Adipose tissue (tissue), 3 donors: ENCODE measurements around the gene ANKLE2. TPM values are rescaled to one million over a fixed set of nuclear protein-coding genes. Genes with fewer than 3 reads are reported as not detected.

Experiments used
- H3K27ac ChIP-seq: one replicate; pipeline ENCODE4 v1.5.1; 2013; ENCODE audit warnings: low read depth, low read length
- WGBS, 3 donors: extraction: QIAGEN DNeasy Blood & Tissue Kit; methylation state at CpG; one replicate each; pipeline ENCODE4 v1.1.7; 2013; 5-methylcytosine and 5-hydroxymethylcytosine counted together
- polyA plus RNA-seq, 3 donors: library from polyadenylated mRNA; stranded (reverse); fragments of 200-250 nt; gene quantifications; one replicate each; pipeline ENCODE4 v1.2.3, GENCODE V29; 2013
- donor health status: healthy with polysubstance abuse.
- donor health status: Bipolar disorder and iron deficiency.
- donor health status: healthy.

ANKLE2 gene
- polyA plus RNA-seq, 3 donors, result 18.2 to 58.2 (median 19.2) TPM

DNA sequence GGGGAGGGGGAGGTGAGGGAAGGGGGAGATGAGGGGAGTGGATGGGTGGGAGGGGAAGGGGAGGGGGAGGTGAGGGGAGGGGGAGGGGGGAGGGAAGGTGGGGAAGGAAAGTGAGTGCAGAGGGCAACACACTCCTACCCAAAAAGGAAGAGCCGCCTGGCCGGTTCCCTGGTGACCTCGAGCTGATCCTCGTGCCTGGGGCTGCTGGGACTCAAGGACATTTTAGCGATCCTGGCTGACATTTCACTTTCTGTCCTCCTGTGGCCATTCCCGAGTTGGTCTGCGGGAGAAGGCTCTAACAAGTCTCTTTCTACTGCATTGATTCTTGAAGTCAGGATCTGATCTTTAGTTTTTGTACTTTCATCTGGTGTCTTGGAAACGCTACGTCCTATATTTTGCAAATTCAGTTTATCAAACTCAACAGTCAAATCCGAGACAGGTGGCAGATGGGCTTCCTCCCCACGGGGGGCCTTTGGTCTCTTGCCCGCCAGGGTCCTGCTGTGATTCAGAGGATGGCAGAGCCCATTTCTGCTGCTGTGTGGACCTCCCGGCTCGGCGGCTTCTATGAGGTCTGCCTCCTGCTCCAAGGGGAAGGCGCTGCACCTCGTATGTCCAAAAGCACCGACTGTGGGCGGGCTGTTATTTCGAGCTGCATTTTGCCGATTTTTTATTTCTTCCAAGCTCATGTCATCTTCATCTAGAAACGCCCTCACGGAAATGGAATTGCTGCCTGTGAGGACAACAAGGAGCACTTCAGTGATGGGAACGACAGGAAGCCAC is 31.9 kb downstream of the ANKLE2 start:
- WGBS, 3 donors, result 82 to 84% (median 83%) methylated on average over 24 of the region's 24 CpGs
- no peak overlapping the region for H3K27ac ChIP-seq

DNA sequence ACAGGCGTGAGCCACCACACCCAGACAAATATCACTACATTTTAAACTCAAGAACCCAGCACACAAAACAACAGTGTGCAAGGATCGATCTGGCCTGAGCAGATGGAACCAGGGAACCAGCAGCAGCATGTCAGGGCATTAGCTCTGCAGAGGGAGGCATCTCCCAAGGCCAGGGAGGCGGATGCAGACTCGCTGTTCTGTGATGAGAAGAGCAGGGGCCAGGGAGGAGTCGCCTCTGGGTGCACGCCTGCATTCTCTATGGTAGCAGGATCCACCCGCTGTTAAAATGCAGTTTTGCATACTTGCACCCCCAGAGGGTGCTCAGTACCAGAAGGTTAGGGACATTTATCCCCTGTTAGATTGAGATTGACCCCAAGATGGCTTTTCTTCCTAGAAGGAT is 33.1 kb downstream of the ANKLE2 start:
- H3K27ac ChIP-seq, result no peak overlapping the region
- 95 to 97% (median 96%) methylated on average over 7 of the region's 7 CpGs for WGBS, 3 donors

DNA sequence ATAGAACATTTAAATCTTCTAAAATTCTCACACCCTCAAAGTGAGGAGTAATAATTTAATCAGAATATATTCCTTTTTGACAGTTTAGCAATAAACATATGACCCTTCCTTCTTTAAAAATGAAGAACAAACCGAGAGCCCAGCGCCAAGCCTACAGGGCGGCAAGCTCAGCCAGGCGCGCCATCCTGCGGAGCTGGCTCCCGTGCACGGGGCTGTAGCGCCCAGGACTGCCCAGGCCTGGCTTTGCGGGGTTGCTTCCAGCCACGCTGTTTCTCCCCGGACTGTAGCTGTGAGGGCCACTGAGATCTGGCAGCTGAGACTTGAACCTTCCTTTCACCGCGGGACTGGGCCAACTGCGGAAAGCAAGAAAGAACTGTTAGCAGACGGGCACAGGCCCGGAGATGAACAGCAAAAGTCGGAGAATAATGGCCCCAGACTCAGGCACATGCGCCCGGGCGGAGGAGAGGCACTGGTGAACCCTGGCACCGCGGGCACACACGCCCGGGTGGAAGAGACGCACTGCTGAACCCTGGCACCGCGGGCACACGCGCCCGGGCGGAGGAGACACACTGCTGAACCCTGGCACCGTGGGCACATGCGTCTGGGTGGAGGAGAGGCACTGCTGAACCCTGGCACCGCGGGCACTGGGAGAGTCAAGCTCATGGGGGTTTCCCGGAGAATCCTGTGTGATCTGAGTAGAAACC is 34.4 kb downstream of the ANKLE2 start:
- 94 to 96% (median 96%) methylated on average over 37 of the region's 37 CpGs for WGBS, 3 donors
- no peak overlapping the region for H3K27ac ChIP-seq

DNA sequence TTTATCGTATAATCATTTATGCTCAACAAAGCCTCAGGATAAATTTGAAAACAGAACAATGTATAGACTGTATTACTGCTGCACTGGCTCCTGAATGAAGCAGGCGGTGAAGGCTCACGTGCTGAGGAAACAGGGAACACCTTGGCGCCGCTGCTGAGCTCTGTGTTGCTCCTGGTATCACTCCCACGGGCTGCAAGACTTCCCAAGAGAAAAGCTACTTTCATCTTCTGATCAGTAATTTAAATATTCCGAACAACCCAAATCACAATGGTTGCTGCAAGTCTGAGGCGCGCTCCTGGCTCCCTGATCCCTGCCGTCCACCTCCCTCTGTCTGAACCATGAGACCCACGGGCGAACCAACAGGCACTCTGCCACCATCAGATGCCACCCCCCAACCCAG is 35.2 kb downstream of the ANKLE2 start:
- no peak overlapping the region for H3K27ac ChIP-seq
- 93 to 96% (median 93%) methylated on average over 12 of the region's 12 CpGs for WGBS, 3 donors

DNA sequence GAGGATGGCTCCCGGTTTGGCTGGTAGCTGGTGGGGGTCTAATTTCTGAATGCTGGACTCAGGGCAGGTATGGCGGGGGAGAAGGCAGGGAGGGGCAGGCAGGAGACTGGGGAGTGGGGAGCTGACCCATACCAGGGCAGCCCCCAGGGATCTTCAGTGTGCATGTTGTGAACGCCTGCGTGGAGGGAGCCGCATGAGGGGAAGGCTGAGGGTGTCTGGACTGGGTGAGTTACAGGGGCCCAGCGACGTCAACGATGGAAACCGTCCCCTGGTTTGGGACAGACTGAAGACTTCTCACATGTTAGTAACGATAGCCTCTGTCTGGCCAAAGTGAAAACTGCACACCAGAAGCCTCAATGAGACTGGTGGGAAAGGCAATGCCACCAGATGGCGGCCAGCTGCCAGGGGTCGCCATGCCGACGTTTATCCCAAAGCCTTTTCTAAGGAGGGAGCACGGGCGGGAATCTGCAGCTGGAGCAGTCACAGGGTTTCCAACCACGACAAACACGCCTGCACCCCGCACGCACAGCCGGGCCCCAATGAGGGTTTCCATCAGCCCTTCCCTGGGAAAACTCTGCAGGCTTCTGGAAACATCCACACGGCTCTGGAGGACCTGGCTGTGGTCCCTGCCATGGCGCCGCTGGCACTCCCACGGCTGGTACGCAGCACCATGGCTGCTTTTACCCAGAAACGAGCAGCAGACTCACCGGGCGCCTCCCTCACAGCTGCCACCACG is 37.0 kb downstream of the ANKLE2 start:
- WGBS, 3 donors, result 91 to 92% (median 91%) methylated on average over 30 of the region's 30 CpGs

DNA sequence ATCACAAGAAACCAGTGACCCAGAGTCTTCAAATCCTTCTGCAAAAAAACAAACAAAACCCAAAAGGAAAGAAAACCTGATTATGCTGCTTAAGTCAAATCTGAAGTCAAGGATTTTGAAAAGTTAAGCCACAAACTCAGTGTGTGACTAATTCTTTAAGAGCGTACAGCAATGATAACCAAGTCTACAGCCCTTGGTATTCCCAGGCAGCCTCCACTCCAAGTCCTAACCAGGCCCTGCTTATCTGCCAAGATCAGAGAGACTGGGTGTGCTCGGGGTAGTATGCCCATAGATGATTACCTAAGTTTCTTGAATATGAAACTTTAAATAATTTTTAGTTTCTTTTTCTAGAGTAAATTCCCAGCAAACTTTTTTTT is 37.9 kb downstream of the ANKLE2 start:
- H3K27ac ChIP-seq, result no peak overlapping the region
- 90 to 94% (median 91%) methylated on average over 2 of the region's 2 CpGs for WGBS, 3 donors

More for the DNA sequence above, 37.0 kb downstream of the ANKLE2 start:
- H3K27ac ChIP-seq, result no peak overlapping the region

DNA sequence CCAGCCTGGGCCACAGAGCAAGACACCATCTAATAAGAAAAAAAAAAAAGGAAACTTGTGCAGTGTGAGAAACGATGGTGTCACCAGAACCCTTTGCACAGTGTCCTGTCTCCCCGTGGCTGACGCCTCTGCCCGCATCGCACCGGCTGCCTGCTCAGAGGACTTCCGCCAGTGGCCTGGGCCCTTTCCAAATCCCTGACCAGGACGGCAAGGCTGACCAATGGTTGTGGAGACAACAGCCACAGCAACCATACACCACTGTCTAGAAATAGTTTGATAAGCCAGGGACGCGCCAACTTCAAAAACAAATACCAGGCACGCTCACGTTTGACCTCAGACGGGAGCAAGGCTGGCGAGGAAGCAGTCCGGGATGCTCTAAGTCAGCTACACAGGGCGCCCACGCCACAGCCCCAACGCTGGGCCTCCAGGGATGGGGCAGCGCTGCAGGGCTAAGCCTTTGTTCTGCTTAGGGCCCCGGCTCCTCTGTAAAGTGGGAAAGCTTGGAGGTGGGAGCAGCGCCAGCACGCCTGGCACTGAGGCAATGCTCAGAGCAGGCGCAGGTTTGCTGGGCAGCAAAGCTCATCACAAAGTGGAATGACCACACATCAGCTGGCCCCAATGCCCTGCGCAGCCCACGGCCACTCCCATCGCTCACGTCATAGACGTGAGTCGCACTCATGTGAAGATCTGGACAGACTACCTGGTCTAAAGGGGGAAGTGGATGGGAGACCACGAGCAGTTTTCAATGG is 38.4 kb downstream of the ANKLE2 start:
- no peak overlapping the region for H3K27ac ChIP-seq
- 89 to 92% (median 91%) methylated on average over 30 of the region's 30 CpGs for WGBS, 3 donors

DNA sequence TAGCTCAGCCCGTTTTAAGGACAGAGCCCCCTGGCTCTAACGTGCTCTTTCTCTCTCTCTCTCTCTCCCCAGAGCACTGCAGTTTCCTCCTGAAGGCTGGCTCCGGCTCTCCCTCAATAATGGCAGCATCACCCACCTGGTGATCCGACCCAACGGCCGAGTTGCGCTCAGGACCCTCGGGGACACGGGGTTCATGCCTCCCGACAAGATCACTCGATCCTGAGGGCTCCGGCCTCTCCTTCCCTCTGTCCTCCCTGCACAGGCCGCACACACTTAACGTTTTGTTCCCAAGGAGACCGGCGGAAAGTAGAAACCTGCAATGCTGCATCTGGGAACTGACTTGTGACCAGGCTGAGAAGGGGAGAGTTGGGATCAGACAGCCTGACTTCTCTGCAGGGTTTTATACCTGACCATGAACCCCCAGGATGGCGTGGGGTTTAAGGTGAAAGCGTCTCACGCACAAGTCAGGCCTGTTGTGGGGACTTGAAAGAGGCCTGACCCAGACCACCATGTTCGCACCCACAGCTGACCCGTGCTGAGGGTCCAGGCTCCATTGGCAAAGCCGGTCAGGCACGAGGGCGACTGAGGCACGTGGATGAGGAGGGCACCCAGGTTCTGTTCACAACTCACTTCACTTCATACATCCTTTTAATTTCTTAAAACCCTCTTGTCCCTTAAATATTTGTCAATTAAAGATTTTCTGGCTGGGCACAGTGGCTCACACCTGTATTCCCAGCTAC is 40.9 kb downstream of the ANKLE2 start:
- 92 to 95% (median 92%) methylated on average over 25 of the region's 25 CpGs for WGBS, 3 donors
- no peak overlapping the region for H3K27ac ChIP-seq

DNA sequence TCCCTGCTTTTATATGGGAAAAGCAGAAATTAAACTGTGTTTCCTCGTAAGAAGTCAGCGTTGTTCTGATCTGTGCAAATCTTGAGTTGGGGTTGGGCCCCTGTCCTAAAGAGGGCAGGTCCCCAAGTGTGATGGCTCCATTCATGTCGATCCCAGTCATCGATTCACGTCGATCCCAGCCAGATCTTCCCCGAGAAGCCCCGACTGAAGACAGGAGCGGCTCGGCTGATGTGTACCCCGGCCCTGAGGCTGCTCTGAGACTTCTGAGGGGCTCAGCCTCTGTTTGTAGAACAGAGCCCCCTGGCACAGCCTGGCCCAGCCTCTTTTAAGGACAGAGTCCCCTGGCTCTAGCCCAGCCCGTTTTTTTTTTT is 41.7 kb downstream of the ANKLE2 start:
- H3K27ac ChIP-seq, result no peak overlapping the region
- 92 to 93% (median 92%) methylated on average over 12 of the region's 12 CpGs for WGBS, 3 donors

DNA sequence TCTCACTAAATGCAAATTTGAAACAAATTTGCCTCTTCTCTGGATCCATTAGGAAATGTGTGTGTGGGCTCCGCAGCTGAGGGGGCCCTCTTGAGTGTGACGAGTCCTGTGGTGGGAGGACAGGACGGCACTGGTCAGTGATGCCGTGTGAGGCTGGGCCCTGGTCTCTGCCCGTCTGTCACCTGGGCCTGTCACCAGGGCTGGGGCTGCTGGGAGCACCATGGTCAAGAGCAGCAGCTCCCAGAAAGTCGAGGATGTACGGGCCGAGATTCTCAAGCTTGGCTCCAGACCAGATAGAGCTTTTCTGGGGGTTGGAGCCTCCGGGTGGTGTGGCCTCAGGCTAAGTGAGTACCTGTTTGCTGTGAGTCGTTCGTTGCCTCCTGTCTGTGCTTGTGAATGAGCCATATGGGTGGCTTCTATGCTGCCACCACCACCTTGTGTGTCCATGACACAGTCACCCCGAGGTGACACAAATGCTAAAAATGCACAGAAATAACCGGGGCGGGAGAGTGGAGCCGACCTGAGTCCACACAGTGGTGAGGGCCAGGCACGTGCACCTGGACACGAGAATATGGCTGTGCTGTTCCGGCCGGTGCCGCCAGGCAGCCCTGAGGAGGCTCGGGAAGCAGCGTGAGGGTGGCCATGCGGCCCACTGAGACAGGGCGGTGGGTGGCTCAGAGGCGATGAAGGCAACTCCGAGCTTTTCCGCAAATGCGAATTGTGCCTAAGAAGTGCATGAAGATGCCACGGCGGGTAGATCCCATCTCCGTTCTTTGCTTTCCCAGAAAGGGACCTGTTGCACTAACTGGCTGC is 42.3 kb downstream of the ANKLE2 start:
- 92 to 94% (median 94%) methylated on average over 31 of the region's 31 CpGs for WGBS, 3 donors

DNA sequence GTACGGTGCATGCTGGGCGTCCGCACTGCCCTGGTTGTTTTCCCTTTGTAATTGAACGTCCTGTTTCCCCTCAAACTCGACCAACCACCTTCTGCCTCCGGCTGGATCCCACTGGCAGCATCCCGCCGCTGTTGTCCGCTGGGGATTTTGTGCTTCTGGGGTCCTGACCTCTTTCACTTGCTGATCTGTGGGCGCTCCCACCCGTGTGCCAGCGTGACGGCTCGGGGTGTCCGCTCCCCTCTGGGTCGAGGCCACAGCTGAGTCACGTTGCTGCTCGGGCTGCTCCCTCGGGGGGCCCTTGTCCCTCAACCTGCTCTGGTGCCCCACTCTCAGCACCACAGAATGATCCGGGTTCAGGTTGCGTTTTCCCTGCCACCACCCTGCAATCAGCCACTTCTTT is 43.0 kb downstream of the ANKLE2 start:
- WGBS, 3 donors, result 90 to 95% (median 91%) methylated on average over 16 to 21 of the region's 21 CpGs
- no peak overlapping the region for H3K27ac ChIP-seq

More for the DNA sequence above, 42.3 kb downstream of the ANKLE2 start:
- no peak overlapping the region for H3K27ac ChIP-seq

DNA sequence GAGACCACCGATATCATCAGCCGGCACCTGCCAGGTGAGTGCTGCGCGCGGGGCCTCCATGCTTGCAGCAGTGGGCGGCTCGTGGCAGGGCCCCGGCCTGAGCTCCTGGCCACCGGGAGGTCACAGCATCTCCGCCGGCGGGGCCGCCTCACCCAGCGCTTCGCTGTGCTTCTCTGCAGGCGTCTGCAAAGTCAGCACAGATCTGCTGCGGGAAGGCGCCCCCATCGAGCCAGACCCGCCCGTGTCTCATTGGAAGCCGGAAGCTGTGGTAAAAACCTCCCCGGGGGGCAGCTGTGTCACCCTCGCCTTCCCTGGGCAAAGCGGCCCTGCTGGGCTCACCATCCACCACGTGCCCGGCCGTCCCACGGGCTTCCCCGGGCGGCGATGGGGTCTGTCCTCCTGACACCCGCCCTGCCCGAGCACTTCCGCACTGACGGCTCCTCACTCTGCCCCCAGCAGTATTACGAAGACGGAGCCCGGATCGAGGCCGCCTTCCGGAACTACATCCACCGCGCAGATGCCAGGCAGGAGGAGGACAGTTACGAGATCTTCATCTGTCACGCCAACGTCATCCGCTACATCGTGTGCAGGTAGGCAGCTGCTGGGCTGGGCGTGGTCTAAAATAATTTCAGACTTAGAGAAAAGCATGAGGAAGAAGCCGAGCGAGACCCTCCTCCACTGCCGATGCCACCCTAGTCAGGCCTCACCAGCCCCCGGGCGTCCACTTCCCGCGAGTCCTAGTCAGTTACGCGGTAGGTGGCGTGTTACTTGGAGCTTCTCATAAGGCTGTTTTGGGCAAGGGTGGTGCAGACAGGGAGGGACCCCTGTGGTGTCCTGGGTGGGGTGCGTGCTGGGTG is 43.9 kb downstream of the ANKLE2 start:
- no peak overlapping the region for H3K27ac ChIP-seq
- WGBS, 3 donors, result 94 to 95% (median 95%) methylated on average over 61 of the region's 61 CpGs

DNA sequence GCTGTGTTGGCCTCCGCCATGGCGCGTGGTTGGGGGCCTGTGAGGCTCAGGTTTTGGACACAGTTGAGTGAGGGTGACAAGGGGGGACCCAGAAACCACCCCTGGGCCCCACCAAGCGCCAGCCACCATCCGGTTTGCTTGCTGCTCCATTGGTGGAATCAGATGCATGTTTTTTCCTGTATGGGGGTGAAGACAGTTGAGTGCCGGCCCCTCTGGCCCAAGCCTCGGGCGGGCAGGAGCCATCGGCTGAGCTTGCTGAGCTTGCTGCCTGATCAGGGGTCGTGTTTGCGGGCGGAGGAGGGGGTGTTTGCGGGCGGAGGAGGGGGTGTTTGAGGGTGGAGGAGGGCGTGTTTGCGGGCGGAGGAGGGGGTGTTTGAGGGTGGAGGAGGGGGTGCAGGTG is 44.6 kb downstream of the ANKLE2 start:
- no peak overlapping the region for H3K27ac ChIP-seq
- WGBS, 3 donors, result 86 to 91% (median 88%) methylated on average over 17 of the region's 17 CpGs

DNA sequence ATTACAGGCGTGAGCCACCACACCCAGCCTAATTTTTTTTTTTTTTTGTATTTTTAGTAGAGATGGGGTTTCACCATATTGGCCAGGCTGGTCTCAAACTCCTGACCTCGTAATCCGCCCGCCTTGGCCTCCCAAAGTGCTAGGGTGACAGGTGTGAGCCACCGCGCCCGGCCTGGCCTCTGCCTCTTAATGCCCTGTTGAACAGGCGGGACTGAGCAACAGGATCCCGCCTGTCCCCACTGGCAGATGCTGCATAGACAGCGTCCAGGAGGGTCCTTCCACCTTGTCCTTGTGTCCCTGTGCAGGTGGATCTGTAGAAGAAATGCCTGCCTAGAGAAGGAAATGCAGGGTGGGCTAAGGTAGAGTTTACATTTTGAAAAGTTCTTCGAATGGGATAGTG is 45.3 kb downstream of the ANKLE2 start:
- 81 to 89% (median 88%) methylated on average over 10 to 11 of the region's 11 CpGs for WGBS, 3 donors
- H3K27ac ChIP-seq, result no peak overlapping the region

DNA sequence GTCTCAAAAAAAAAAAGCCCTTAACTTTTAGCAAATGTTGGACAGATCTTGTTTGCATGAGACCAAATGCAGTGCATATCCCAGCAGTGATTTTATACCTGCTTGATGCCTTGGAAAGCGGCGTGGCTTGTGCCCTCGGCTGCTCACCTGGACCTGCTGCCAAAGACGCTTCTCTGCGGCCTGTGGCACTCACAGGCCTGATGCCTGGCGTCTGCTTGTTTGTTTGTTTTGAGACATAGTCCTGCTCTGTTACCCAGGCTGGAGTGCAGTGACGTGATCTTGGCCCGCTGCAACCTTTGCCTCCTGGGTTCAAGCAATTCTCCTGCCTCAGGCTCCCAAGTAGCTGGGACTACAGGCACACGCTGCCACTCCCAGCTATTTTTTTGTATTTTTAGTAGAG is 45.8 kb downstream of the ANKLE2 start:
- H3K27ac ChIP-seq, result no peak overlapping the region
- 85 to 89% (median 89%) methylated on average over 9 of the region's 9 CpGs for WGBS, 3 donors

DNA sequence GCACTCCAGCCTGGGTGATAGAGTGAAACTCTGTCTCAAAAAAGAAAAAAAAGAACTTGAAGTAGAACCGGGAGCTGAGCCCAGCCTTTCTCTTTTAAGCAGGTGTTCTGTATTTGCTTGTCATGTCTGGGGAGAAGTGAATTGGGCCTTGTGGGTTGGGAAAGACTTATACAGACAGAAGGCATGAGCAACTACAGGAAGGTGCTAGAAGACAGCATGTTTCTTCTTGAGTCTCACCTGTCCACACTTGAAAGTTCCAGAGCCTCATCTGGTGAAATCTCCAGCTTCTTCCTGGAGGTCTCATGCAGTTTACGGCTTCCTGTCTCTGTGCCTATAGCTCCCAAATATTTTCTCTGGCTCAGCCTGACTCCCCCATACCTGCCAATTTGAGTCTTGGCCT is 48.5 kb downstream of the ANKLE2 start:
- no peak overlapping the region for H3K27ac ChIP-seq
- WGBS, 3 donors, result 73 to 78% (median 77%) methylated on average over 2 of the region's 2 CpGs
